ENCODE measurements around the gene SS18. TPM values are rescaled to one million over a fixed set of nuclear protein-coding genes. Genes with fewer than 3 reads are reported as not detected.

SS18 gene
- total RNA-seq = 80.4 TPM

GRCh38 chr18:26090130-26091046 is at the start of gene SS18:
Gene SS18 (minus strand): TSS chr18:26090613. CDS start chr18:26090569, 44 bp downstream.

GRCh38 chr18:26133652-26134051 is 43.2 kb upstream of the SS18 start, which contains the start of gene PSMA8:
Gene PSMA8 (plus strand): TSS chr18:26133869. CDS start chr18:26133966, 97 bp downstream.

Other genes starting within 250 kb of the SS18 start
- not detected for gene PSMA8, start 43.3 kb upstream of the SS18 start, total RNA-seq
- 3.4 TPM for gene TAF4B, start 135.8 kb upstream of the SS18 start, total RNA-seq